ENCODE results near the gene FUCA2.

The FUCA2 gene

DNA sequence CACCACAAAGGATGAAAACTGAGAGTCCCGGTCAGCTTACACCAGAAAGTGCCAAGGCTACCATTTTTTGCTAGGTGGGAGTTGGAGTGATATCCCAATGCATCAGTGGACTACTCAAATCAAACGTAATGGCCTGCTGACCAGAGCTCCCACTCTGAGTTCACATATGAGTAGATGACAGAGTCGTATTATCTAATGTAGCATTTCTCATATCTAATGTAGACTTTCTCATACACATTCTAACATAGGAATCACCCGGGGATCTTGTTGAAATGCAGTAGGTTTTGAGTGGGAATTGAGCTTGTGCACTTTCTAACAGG, 38.4 kb upstream of the FUCA2 start:
- Histone ChIP-seq H3K4me1 (ENCODE audit: low read length) (peaks cover 95% of the 10 kb centered on the region), H3K27ac (ENCODE audit: low read length) (peak overlapping the region; percentile 69)

DNA sequence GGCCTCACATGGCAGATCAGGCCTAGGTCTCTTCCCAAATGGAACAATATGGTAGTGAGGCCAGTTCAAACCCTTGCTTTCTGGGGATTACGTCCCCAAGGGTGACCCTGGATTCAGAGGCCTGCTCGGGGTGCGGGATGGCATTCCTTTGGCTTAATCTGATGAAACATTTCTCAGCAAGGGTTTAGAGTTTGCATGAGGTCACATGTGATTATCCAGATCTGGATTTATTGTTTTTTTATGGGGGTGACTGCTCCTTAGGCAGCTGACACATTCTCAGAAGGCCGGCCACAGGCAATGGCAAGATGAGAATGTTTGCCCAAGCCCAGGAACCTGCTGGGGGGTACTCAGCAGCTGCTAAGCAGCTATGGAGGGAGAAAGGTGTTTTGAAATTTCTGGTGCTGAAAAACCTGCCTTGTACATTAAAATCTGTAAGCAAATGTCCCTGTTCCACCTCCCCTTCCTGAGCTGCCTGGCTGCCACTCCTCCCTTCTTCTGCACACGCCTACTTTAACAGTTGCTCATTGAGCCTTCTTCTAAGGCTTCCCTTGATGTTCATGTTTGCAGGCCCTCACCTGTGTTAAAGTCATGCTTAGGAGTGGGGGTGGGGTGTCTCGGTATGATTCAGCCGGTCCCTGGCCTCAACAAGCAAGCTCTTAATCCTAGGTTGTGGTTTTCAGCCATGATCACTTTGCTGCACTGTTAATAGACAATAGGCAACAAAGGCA, 37.9 kb upstream of the FUCA2 start:
- peak overlapping the region; percentile 2; the same call in 1 of the 2 replicates for H3K4me3 ChIP-seq (ENCODE audit: low read length)
- TF ChIP-seq EZH2phosphoT487 (IDR thresholded peaks at IDR 0.05; ENCODE audit: low read depth), result no peak
- TF ChIP-seq, protein P1, sequence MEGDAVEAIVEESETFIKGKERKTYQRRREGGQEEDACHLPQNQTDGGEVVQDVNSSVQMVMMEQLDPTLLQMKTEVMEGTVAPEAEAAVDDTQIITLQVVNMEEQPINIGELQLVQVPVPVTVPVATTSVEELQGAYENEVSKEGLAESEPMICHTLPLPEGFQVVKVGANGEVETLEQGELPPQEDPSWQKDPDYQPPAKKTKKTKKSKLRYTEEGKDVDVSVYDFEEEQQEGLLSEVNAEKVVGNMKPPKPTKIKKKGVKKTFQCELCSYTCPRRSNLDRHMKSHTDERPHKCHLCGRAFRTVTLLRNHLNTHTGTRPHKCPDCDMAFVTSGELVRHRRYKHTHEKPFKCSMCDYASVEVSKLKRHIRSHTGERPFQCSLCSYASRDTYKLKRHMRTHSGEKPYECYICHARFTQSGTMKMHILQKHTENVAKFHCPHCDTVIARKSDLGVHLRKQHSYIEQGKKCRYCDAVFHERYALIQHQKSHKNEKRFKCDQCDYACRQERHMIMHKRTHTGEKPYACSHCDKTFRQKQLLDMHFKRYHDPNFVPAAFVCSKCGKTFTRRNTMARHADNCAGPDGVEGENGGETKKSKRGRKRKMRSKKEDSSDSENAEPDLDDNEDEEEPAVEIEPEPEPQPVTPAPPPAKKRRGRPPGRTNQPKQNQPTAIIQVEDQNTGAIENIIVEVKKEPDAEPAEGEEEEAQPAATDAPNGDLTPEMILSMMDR (IDR thresholded peaks at IDR 0.05; ENCODE audit: low read depth, low read length), result no peak

More for the DNA sequence above, 38.4 kb upstream of the FUCA2 start:
- peak overlapping the region; percentile 49; the same call in 1 of the 2 replicates for H3K9ac ChIP-seq (ENCODE audit: low read length)
- TF ChIP-seq, protein P1 (IDR thresholded peaks at IDR 0.05; ENCODE audit: low read depth, low read length), result no peak
- TF ChIP-seq EZH2phosphoT487 (IDR thresholded peaks at IDR 0.05; ENCODE audit: low read depth), result no peak
- H3K27me3 ChIP-seq (ENCODE audit: low read depth, low read length), result no peaks in the 10 kb centered on the region
- H3K4me3 ChIP-seq (ENCODE audit: low read length), result peak overlapping the region; percentile 2; the same call in 1 of the 2 replicates
- H4K20me1 ChIP-seq (ENCODE audit: insufficient read depth, low read length), result no peaks in the 10 kb centered on the region
- peaks cover 4% of the 10 kb centered on the region for H3K36me3 ChIP-seq (replicated peaks; ENCODE audit: low read depth, low read length)
- peak overlapping the region; percentile 67 for H3K4me2 ChIP-seq (ENCODE audit: low read length)
- no peaks in the 10 kb centered on the region for H3K9me3 ChIP-seq (ENCODE audit: insufficient read depth, low read length)
- H3K79me2 ChIP-seq (ENCODE audit: low read length), result peaks cover 97% of the 10 kb centered on the region
- no peak overlapping the region for H2AFZ ChIP-seq (ENCODE audit: low read depth, low read length)

DNA sequence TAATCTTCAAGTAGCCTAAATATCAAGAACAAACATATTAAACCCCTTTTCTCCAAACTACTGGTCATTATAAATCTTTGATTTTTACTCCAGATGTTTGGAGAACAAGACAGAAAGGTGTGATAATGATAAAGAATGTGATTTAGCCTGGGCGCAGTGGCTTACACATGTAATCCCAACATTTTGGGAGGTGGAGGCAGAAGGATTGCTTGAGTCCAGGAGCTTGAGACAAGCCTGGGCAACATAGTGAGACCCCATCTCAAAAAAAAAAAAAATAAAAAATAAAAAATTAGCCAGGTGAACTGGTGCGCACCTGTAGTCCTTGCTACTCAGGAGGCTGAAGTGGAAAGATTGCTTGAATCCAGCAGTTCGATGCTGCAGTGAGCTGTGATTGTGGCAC, 35.1 kb upstream of the FUCA2 start:
- Histone ChIP-seq H3K4me3 (ENCODE audit: low read length) (peak overlapping the region; percentile 62; the same call in 1 of the 2 replicates), H3K27me3 (ENCODE audit: low read depth, low read length) (no peaks in the 10 kb centered on the region), H3K27ac (ENCODE audit: low read length) (peak overlapping the region; percentile 86), H4K20me1 (ENCODE audit: insufficient read depth, low read length) (no peaks in the 10 kb centered on the region), H3K9ac (ENCODE audit: low read length) (peak overlapping the region; percentile 62), H3K4me2 (ENCODE audit: low read length) (peak overlapping the region; percentile 91), H3K4me1 (ENCODE audit: low read length) (peaks cover 95% of the 10 kb centered on the region), H3K36me3 (replicated peaks; ENCODE audit: low read depth, low read length) (peaks cover 4% of the 10 kb centered on the region), H2AFZ (ENCODE audit: low read depth, low read length) (no peak overlapping the region), H3K9me3 (ENCODE audit: insufficient read depth, low read length) (no peaks in the 10 kb centered on the region), H3K79me2 (ENCODE audit: low read length) (peaks cover 99% of the 10 kb centered on the region)
- TF ChIP-seq, protein P1 (IDR thresholded peaks at IDR 0.05; ENCODE audit: low read depth, low read length), result no peak
- no peak for TF ChIP-seq EZH2phosphoT487 (IDR thresholded peaks at IDR 0.05; ENCODE audit: low read depth)

More for the DNA sequence above, 37.9 kb upstream of the FUCA2 start:
- Histone ChIP-seq H3K4me1 (ENCODE audit: low read length) (peaks cover 95% of the 10 kb centered on the region), H3K27me3 (ENCODE audit: low read depth, low read length) (no peaks in the 10 kb centered on the region), H3K36me3 (replicated peaks; ENCODE audit: low read depth, low read length) (peaks cover 4% of the 10 kb centered on the region), H3K27ac (ENCODE audit: low read length) (peak overlapping the region; percentile 69), H3K4me2 (ENCODE audit: low read length) (peak overlapping the region; percentile 67), H3K9ac (ENCODE audit: low read length) (peak overlapping the region; percentile 49; the same call in 1 of the 2 replicates), H3K9me3 (ENCODE audit: insufficient read depth, low read length) (no peaks in the 10 kb centered on the region), H4K20me1 (ENCODE audit: insufficient read depth, low read length) (no peaks in the 10 kb centered on the region), H3K79me2 (ENCODE audit: low read length) (peaks cover 97% of the 10 kb centered on the region), H2AFZ (ENCODE audit: low read depth, low read length) (no peak overlapping the region)

DNA sequence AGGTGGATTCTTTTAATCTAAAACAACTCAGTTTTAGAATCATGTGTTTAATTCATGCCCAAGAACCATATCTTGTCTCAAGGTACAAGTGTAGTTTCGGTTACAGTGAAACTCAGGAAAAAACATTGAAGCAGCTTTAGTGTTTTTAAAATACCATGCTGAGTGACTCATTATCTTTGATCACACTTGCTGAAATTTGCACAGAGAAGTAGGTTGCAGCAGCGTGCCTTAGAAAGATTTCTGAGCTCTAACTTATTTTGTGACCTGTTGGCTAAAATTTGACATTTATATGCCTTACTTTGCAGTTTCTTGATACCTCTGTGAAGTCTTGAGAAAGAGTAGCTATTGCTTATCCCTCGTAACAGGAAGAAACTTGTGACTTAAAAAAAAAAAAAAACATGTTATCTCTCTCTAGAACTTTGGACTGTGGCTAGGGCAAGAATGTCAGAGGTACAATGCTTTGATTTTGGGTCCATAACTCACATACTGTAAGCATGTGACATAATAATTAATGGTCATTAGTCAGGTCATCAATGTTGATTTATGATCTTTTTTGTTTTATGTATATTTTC, 34.5 kb upstream of the FUCA2 start:
- Histone ChIP-seq H2AFZ (ENCODE audit: low read depth, low read length) (no peak overlapping the region), H3K36me3 (replicated peaks; ENCODE audit: low read depth, low read length) (peaks cover 4% of the 10 kb centered on the region), H3K4me2 (ENCODE audit: low read length) (peak overlapping the region; percentile 91), H3K27ac (ENCODE audit: low read length) (peak overlapping the region; percentile 86), H3K27me3 (ENCODE audit: low read depth, low read length) (no peaks in the 10 kb centered on the region), H4K20me1 (ENCODE audit: insufficient read depth, low read length) (no peaks in the 10 kb centered on the region), H3K4me3 (ENCODE audit: low read length) (peak overlapping the region; percentile 62), H3K9me3 (ENCODE audit: insufficient read depth, low read length) (no peaks in the 10 kb centered on the region), H3K79me2 (ENCODE audit: low read length) (peaks cover 99% of the 10 kb centered on the region), H3K9ac (ENCODE audit: low read length) (peak overlapping the region; percentile 62), H3K4me1 (ENCODE audit: low read length) (peaks cover 96% of the 10 kb centered on the region)
- TF ChIP-seq EZH2phosphoT487 (IDR thresholded peaks at IDR 0.05; ENCODE audit: low read depth), result no peak
- TF ChIP-seq, protein P1 (IDR thresholded peaks at IDR 0.05; ENCODE audit: low read depth, low read length), result no peak
